Psoas muscle (tissue), 8 donors: ENCODE measurements around the gene LGALS14. TPM values are rescaled to one million over a fixed set of nuclear protein-coding genes. Genes with fewer than 3 reads are reported as not detected.
A peak's percentile ranks its signal among the peaks of the same experiment; 100 is the strongest.

ENCODE experiments used
- ATAC-seq, 4 donors: fragments of 200-7000 bp; cut with Tn5 transposase; one replicate each; pipeline ENCODE4 v1.9.1; 2020; ENCODE audit warnings: moderate library complexity in 3 of 4, mild to moderate bottlenecking in 2 of 4
- DNase-seq, 2 donors: peaks; one replicate each; pipeline ENCODE4 v3.0.0-alpha.2; 2020
- H3K27ac ChIP-seq: fragments of 200-600 bp; one replicate; pipeline ENCODE4 v1.8.0; 2022
- H3K27me3 ChIP-seq, 3 donors: fragments of 200-600 bp in 1 of 3; one replicate each; pipeline versions ENCODE4 v1.6.1 to v1.8.0; 2013 to 2022; ENCODE audit warnings: low read length in 2 of 3, mild to moderate bottlenecking in 2 of 3, moderate library complexity in 1 of 3; ENCODE audit not compliant: insufficient read depth in 3 of 3
- H3K36me3 ChIP-seq, 2 donors: fragments of 200-600 bp in 1 of 2; one replicate each; pipeline versions ENCODE4 v1.6.1 to v1.8.0; 2013 to 2022; ENCODE audit warnings: low read depth in 1 of 2, mild to moderate bottlenecking in 1 of 2, moderate library complexity in 1 of 2; ENCODE audit not compliant: insufficient read depth in 1 of 2
- H3K4me1 ChIP-seq: fragments of 200-600 bp; one replicate; pipeline ENCODE4 v1.8.0; 2022
- H3K4me3 ChIP-seq: fragments of 200-600 bp; one replicate; pipeline ENCODE4 v1.8.0; 2022; ENCODE audit warnings: mild to moderate bottlenecking
- H3K9me3 ChIP-seq: fragments of 200-600 bp; one replicate; pipeline ENCODE4 v1.8.0; 2022
- WGBS, 3 donors: extraction: QIAGEN DNeasy Blood & Tissue Kit; methylation state at CpG; one replicate each; pipeline versions ENCODE4 v1.1.6 to v1.1.7; 2013; 5-methylcytosine and 5-hydroxymethylcytosine counted together
- intact Hi-C, 2 donors: fragments of 100-400 bp; cut with DNase I; formaldehyde crosslinking; loops; one replicate each; pipeline versions ENCODE4 v1.11.0 to v1.14.2; 2022
- polyA plus RNA-seq, 3 donors: library from polyadenylated mRNA; stranded (reverse); fragments of 200-250 nt; gene quantifications; one replicate each; pipeline ENCODE4 v1.2.3, GENCODE V29; 2013
- total RNA-seq, 4 donors: library from RNA; stranded (reverse); fragmentation: NEBNext Ultra II Directional in 2 of 4; extraction: Animal tissue kit (Norgen Biotek cat#: 25700) in 2 of 4; gene quantifications; one replicate each; pipeline versions ENCODE4 v1.2.1 to v1.2.4, GENCODE V29; 2021 to 2023
- TF ChIP-seq, protein P1 (sequence below): fragments of 200-600 bp; IDR thresholded peaks from one replicate; pipeline ENCODE4 v1.8.0; 2022; ENCODE audit warnings: antibody characterized with exemption
- donor health status: healthy with polysubstance abuse.
- donor health status: DM: no; HTN: no; CAD: no; lungs with moderate emphysema.
- donor health status: Bipolar disorder and iron deficiency.
- donor health status: healthy.
- donor health status: DM: yes; HTN: yes; CAD: no.
- donor health status: DM: no; HTN: no; CAD: no.
- donor health status: DM: no; HTN: no; CAD: no.
- donor health status: DM: yes; HTN: yes; CAD: no.

LGALS14 gene
- total and polyA plus RNA-seq, 7 donors, result not detected

- TF ChIP-seq, protein P1, sequence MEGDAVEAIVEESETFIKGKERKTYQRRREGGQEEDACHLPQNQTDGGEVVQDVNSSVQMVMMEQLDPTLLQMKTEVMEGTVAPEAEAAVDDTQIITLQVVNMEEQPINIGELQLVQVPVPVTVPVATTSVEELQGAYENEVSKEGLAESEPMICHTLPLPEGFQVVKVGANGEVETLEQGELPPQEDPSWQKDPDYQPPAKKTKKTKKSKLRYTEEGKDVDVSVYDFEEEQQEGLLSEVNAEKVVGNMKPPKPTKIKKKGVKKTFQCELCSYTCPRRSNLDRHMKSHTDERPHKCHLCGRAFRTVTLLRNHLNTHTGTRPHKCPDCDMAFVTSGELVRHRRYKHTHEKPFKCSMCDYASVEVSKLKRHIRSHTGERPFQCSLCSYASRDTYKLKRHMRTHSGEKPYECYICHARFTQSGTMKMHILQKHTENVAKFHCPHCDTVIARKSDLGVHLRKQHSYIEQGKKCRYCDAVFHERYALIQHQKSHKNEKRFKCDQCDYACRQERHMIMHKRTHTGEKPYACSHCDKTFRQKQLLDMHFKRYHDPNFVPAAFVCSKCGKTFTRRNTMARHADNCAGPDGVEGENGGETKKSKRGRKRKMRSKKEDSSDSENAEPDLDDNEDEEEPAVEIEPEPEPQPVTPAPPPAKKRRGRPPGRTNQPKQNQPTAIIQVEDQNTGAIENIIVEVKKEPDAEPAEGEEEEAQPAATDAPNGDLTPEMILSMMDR, result no peak
- Histone ChIP-seq H3K4me3 (no peak overlapping the region), H3K9me3 (no peaks in the 10 kb centered on the region), H3K27me3 (no peaks in the 10 kb centered on the region), H3K36me3 (no peaks in the 10 kb centered on the region), H3K27ac (peak overlapping the region; percentile 15), H3K4me1 (peaks cover 24% of the 10 kb centered on the region)
- intact Hi-C loops, result loop anchor here in 1 of 2 donors (5.0 kb wide), 1 partner anchor 161 kb away; no protein-coding TSS in a partner anchor
- ATAC-seq (no peak), DNase-seq (no peak)
- WGBS, 3 donors, result 48 to 61% (median 50%) methylated on average over 3 of the region's 3 CpGs
Observed at GRCh38 chr19:39676004-39676403, 28.3 kb upstream of the LGALS14 start.

- intact Hi-C loops, result loop anchor here in 1 of 2 donors (5.0 kb wide), 1 partner anchor 159 kb away; no protein-coding TSS in a partner anchor
- H3K27me3 ChIP-seq, result no peaks in the 10 kb centered on the region
- TF ChIP-seq, protein P1, result no peak
- 38 to 51% (median 46%) methylated on average over 10 of the region's 10 CpGs for WGBS, 3 donors
- peaks cover 24% of the 10 kb centered on the region for H3K4me1 ChIP-seq
- peak overlapping the region; percentile 92 for H3K27ac ChIP-seq
- H3K36me3 ChIP-seq, result peaks cover 0 to 11% of the 10 kb centered on the region in 2 donors
- DNase-seq (peak; percentile 42 to 68), ATAC-seq (peak; percentile 94 to 95 (median 94))
- peak overlapping the region; percentile 69 for H3K4me3 ChIP-seq
- H3K9me3 ChIP-seq, result no peaks in the 10 kb centered on the region
Observed at GRCh38 chr19:39677961-39678889, 26.1 kb upstream of the LGALS14 start.

GRCh38 chr19:39679056-39679790 is 25.1 kb upstream of the LGALS14 start:
- peak; percentile 25 to 60 for DNase-seq
- 20 to 31% (median 22%) methylated on average over 10 of the region's 10 CpGs for WGBS, 3 donors
- intact Hi-C loops, result loop anchor here in 1 of 2 donors (5.0 kb wide), 1 partner anchor 158 kb away; no protein-coding TSS in a partner anchor
- H3K27me3 ChIP-seq, result no peaks in the 10 kb centered on the region
- peaks cover 24% of the 10 kb centered on the region for H3K4me1 ChIP-seq
- peak; percentile 86 to 93 (median 87) for ATAC-seq
- H3K27ac ChIP-seq, result peak overlapping the region; percentile 92
- H3K4me3 ChIP-seq, result peak overlapping the region; percentile 69
- TF ChIP-seq, protein P1, result no peak
- no peaks in the 10 kb centered on the region for H3K9me3 ChIP-seq
- peaks cover 0 to 21% of the 10 kb centered on the region in 2 donors for H3K36me3 ChIP-seq

GRCh38 chr19:39679791-39680168 is 24.5 kb upstream of the LGALS14 start:
- Histone ChIP-seq H3K27me3 (no peaks in the 10 kb centered on the region), H3K4me1 (peaks cover 24% of the 10 kb centered on the region), H3K27ac (peak overlapping the region; percentile 92), H3K36me3 (peaks cover 0 to 25% of the 10 kb centered on the region in 2 donors), H3K9me3 (no peaks in the 10 kb centered on the region), H3K4me3 (peak overlapping the region; percentile 69)
- intact Hi-C loops, result loop anchor here in 1 of 2 donors (5.0 kb wide), 2 partner anchors 88 to 158 kb away; no protein-coding TSS in a partner anchor
- ATAC-seq (no peak), DNase-seq (no peak)
- WGBS, 3 donors, result 63 to 84% (median 76%) methylated on average over 3 of the region's 3 CpGs
- TF ChIP-seq, protein P1, result no peak
